Activated T-helper 1 cell treated with anti-CD3 and anti-CD28 coated beads, Interleukin-2, amount 50 U/mL, for 16 hours (primary cell): ENCODE measurements around the gene ACACB.

ENCODE experiments used
- DNase-seq, 2 donors: peaks; one replicate each; pipeline ENCODE4 v3.0.0-alpha.2; 2020; ENCODE audit warnings: low read depth in 1 of 2, low spot score in 1 of 2

ACACB gene

DNA sequence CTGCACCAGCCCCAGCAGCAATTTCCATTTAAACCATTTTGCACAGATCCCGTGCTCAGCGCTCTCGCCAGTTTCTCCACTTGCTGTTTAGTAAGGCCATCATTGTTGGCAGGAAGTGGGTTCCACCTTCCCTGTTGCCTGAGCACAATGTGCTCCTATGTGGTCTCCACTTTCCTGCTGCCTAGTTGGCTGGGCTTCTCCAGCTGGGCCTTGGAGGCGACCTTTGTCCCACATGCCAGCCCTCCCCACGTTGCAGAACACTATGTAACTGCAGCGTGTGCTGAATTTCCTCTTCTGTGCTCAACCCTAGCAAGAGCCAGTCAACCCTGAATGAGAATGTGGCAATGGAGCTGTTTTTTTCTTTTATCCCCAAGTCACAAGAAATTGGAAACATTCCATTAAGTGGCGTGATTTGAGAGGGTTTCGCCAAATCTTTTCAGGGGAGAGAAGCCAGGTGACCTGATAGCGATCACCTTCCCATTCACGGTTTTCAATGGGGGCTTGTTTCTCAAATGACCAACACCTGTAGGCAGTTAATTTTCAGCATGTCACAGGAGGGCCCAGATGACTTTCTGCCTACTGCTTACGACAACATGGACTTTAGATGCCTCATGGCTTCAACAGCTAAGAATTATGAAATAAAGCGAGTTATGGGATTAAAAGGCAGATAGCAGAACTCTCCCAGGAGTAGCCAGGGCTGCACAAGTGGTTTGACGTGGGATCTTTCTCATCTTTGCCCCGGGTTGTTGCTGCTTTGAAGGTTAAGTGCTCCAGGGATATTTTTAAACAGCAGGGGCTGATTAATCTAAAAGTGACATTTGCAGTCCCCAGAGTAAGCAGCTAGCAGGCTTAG lies at the start of gene ACACB:
ACACB (plus strand) TSS at position 830 of the 853 bp plus-strand sequence. CDS start 22,819 bp downstream, outside the sequence.
- no peak for DNase-seq

DNA sequence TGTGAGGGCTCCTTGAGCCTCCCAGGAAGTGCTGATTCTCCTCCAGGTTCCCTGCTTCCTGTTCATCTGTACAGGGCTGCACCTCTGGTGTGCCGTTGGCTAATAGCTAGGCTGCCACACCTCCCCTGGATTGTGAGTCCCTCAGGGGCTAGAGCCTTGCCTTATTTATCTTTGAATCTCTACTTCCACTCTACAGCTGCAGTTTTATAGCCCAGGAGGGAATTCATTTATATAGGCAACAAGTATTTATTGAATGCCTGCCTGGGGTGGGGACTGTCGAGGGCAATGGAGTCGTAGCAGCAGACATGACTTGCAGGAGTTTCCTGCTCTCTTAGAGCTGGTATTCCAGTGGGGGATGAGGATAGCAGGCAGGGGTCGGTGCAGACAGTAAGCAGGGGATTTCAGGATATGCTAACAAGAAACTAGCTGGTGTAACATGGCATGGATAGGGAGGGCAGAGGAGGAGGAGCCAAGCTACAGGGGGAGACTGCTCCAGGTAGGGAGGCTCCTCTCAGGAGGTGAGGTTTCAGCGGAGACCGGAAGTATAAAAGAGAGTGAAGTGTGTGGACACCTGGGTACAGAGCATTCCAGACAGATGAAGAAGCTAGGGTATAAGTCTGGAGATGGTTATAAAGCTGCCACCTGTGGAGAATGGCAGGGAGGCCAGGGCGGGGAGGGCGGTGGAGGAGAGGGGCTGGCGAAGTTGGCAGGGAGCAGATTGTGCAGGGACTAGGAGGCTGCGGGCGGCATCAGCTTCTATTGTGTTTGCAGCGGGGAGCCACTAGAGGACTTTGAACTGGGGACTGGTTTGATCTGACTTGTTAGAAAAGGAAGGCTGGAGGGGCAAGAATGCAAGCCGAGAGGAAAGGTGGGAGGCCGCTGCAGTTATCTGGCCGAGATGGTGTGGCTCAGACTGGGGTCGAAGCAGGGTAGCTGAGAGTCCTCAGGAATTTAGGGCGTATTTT lies 46.8 kb upstream of the ACACB start:
- no peak for DNase-seq

DNA sequence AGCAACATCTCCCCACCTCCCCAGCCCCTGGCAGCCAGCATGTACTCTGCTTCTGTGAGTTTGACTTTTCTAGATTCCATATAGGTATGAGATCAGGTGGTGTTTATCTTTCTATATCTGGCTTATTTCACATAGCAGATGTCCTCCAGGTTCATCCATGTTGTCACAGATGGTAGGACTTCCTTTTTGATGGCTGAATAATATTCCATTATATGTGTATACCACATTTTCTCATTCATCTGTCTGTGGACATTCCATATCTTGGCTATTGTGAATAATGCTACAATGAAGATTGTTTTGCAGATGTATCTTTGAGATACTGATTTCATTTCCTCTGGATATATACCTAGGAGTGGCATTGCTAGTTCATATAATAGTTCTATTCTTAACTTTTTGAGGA lies 41.5 kb upstream of the ACACB start:
- DNase-seq = no peak

DNA sequence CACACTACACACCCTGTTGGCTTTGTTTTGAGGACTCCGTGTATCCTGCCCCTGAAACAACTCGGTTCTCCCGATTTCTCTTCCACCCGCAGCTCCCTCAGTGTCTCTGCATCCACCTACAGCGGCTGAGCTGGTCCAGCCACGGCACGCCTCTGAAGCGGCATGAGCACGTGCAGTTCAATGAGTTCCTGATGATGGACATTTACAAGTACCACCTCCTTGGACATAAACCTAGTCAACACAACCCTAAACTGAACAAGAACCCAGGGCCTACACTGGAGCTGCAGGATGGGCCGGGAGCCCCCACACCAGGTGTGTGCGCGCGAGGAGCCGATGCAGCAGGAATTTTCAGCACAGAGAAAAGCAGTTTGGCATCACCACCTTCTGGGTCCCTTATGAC lies 33.6 kb upstream of the ACACB start:
- no peak for DNase-seq

DNA sequence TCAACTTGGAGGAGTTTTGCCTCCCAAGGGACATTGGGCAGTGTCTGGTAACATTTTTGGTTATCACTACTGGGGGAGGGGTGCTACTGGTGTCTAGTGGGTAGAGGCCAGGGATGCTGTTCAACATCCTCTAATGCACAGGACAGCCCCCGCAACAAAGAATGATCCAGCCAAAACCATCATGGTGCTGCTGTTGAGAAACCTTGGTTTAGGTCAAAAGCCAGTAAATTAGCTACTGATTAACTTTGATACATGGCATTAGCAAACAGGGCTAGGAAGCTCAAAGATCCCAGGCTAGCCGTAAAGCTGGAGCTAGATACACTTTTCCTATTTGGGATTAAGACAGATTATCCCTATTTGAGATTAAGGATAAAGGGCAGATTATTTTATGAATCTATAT lies 32.0 kb upstream of the ACACB start:
- DNase-seq = no peak

DNA sequence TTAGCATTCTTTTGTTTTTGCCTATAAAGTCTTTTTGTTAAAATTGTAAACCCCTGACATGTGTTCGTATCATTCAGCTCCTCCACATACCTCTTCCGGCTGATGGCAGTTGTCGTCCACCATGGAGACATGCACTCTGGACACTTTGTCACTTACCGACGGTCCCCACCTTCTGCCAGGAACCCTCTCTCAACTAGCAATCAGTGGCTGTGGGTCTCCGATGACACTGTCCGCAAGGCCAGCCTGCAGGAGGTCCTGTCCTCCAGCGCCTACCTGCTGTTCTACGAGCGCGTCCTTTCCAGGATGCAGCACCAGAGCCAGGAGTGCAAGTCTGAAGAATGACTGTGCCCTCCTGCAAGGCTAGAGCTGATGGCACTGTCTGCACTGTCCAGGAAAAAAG lies 30.8 kb upstream of the ACACB start:
- no peak for DNase-seq

DNA sequence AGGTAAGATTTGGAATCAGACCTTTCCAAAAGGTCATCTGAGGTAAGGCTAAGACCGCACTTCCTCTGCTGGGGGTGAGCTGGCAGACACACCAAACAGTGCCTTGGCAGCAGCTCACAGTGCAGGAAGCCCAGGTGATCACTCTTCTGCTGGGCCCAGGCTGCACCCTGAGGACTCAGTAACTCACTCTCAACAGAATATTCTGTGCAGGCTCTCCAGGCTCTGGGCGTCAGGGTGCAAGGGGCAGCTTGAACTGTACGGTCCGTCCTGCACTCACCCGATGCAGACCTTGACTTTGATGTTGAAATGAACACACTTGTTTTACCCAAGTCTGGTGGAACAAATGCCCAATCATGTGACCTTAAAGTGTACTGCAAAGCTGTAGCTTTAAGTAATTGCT lies 29.1 kb upstream of the ACACB start:
- no peak for DNase-seq

DNA sequence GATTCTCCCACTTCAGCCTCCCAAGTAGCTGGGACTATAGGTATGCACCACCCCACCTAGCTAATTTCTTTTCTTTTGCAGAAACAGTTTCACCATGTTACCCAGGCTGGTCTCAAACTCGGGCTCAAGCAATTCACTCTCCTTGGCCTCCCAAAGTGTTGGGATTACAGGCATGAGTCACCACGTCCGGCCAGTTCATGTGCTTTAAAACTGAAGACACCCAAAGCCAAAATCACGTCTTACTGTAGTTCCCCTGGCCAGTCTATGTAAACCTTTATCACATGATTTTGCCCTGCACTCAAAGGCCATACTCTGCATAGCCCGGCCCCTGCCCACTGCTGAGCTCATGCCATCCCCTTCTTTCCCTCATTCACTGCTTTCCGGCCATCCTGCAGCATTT lies 27.6 kb upstream of the ACACB start:
- no peak for DNase-seq

DNA sequence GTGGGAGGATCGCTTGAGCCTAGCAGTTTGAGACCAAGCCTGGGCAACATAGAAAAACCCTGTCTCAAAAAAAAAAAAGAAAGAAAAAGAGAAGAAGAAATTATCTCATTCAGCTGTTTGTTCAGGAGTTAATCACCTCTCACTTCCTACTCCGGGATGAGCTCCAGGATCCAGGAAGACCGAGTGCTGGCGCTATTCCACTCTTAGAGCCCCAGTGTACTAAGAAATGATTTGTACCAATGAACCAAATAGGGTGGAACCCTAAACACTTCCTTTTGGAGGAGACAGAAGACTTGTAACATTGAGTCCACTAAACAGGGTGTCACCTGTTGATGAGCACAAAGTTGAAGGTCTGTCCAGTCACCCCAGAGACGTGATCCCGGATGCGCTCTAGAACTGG lies 26.7 kb upstream of the ACACB start:
- no peak for DNase-seq

DNA sequence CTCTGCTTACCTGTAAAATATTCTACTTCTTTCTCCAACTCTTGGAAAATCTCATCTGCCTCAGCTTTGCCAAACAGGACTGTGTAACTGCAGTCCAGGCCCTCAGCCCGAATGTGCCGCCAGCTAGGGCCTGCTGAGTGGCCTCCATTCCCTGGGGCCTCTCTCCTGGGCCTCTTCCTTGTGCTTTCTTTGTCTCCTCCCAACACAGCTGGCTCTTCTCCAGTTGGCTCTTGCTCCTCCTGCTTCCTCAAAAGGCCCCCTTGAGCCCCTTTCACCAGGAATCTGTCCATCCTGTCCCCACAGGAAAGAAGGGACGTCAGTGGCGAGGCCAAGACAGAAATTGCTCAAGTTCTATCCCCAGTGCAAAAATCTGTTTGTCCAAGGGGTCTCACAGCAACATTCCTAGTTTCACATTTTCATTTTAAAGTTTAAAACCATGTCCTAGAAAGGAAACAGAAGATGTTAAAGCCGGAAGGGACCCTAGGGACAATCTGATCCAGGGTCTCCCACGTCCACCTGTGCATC lies 23.8 kb upstream of the ACACB start:
- no peak for DNase-seq

DNA sequence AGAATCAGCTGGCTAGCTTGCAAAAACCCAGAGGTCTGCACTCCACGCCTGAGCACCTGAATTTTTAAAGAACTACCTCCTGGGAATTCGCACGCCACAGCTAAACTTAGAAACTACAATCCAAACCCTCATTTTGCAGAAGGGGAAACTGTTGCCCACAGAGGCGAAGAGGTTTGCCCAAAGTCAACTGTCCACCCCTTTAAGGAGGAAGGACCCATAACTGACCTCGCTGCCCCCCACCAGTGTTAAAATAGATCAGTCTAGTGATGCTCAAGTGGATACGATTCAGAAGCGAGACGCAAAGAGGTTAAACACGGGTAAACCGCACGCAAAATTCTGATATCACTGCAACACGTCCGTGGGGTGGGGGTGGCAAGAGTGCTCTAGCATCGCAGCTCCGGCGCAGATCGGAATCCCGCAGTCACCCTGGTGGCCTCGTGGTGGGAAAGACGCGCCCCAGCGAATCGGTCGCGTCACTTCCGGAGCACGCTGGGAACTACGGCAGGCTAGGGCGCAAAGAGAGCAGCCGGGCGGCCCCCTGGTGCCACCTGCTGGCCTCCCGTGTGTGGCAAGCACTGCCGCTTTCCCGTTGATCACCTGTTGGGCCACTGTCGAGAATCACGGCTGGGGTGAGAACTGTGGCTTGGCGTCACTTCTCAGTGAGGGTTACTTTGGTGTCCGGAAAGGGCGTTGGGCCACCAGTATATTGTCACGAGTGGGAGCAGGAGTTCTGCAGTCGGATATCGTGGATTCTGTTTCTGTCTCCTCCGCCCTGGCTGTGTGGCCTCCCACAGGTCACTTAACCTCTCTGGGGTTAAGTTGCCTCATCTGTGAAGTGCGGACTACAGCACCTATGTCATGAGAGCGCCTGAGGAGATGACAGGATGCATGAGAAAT lies 23.1 kb upstream of the ACACB start, which contains the start of gene ALKBH2:
ALKBH2 (minus strand) TSS at position 451 of the 897 bp plus-strand sequence. CDS start 686 bp downstream, outside the sequence.
- DNase-seq = peak; percentile 89 to 92

DNA sequence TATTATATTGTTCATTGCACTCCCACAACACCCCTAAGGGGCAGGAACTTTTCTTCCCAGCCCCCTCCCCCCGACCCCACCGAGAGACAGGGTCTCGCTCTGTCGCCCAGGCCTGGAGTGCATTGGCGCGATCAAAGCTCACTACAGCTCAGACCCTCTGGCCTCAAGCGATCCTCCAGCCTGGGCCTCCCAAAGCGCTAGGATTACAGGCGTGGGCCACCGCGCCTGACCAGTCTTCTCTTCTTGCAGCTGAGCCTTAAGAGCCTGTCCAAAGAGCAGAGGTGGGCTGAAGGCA lies 19.3 kb upstream of the ACACB start:
- no peak for DNase-seq

DNA sequence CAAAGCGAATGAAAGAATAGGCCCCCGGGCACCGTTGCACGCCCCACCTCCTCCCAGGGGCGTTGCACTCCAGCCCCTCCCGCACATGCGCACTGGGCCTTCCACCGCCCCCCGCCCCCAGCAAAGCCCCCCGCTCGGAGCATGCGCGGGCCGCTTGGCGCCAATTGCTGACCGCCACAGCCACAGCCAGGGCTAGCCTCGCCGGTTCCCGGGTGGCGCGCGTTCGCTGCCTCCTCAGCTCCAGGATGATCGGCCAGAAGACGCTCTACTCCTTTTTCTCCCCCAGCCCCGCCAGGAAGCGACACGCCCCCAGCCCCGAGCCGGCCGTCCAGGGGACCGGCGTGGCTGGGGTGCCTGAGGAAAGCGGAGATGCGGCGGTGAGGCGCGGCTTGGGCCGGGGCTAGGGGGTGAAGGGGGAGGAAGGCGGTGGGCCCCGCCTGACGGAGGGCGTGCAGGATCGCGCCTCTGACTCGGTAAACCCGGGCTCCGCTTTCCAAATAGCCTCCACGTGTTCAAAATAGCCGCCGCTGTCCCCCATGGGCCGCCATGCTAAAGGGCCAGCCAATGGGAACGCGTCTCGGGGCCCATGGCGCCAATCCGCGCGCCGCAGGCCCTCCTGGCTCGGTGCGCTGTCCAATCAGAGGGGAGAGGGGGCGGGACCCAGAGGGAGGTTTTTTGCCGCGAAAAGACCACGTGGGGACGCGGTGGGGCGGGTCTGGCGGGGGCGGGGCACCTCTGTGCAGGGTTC lies 18.8 kb upstream of the ACACB start, which contains the start of gene UNG:
UNG (plus strand) TSS at position 163 of the 748 bp plus-strand sequence; CDS start at position 246, 83 bp downstream.
- DNase-seq = peak; percentile 93 to 96

DNA sequence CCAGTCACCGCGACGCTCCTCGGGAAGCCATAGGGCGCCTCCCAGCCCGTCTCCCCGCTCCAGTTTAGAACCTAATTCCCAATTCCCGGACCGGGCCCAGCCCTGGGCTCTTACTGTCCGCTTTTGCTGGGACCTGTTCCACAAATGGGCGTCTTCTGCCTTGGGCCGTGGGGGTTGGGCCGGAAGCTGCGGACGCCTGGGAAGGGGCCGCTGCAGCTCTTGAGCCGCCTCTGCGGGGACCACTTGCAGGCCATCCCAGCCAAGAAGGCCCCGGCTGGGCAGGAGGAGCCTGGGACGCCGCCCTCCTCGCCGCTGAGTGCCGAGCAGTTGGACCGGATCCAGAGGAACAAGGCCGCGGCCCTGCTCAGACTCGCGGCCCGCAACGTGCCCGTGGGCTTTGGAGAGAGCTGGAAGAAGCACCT lies 18.2 kb upstream of the ACACB start:
- no peak for DNase-seq

DNA sequence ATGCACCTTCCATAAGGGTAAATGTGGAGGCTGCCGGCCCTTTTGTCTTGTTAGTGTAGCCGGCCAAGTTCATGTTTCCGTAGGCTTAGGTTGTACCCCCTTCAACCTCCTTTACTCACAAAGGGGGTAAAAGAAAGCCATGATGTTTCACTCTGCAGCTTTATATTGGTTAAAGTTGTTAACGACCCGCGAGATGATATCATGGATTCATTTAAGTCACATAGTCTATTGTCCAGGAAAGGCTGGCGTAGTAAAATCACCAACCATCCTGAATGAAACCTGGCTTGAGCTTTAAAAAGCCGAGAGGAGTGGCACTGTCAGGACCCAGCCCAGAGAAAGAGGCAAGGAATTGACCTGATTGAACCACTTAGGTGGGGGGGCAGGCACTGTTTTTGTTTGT lies 17.7 kb upstream of the ACACB start:
- DNase-seq = no peak

DNA sequence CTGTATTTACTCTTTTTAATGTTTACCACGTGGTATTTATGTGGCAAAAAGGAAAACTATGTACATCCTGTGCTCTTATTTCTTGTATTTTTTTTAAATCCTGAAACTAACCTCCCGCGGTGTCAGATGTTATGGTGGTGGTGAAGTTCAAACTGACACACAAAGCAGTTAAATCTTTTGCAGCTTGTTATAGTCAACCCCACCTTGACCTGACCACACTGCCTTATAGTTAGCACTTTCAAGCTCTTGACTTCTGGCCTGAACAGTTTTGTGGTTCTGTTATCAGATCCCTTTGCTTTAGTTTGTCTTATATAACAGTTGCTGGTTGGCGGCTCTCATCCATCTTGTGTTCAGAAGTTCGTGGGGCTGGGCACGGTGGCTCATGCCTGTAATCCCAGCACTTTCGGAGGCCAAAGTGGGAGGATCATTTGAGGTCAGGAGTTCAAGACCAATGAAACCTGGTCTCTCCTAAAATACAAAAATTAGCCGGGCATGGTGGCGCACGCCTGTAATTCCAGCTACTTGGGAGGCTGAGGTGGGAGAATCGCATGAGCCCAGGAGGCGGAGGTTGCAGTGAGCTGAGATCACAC lies 16.9 kb upstream of the ACACB start:
- DNase-seq = no peak

DNA sequence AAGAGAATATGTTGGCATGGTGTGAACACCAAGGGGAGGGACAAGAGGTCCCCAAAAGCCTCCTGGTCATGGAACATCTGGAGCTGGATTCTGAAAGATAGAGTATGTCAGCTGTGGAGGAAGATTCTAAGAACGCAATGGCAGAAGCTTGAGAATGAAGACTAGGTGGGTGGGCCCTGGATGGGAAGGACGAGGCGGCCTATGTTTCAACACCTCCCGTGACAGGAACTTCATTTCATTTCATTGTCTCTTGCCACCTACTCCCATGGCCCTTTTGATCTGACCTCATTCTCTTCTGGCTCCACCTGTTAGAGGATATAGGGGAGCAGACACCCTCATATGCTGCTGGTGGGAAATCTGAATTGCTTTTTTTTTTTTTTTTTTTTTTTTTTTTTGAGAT lies 15.6 kb upstream of the ACACB start:
- no peak for DNase-seq

DNA sequence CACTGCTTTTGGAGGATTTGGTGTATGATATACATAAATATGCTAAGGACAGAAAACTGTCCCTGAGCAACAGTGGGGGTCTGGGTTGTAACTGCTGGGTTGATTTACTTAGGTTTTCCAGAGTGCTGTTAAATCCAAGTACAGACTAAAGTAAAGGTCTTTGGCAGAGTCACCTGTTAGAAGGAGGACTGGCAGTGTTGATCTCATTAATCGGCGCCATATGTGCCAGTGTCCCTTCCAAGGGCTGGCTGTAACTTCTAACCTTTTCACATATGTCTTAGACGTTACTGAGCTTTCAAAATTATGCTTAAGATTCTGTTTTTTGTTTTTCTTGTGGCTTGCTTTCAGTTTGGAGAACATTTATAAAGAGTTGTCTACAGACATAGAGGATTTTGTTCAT lies 13.9 kb upstream of the ACACB start:
- no peak for DNase-seq

DNA sequence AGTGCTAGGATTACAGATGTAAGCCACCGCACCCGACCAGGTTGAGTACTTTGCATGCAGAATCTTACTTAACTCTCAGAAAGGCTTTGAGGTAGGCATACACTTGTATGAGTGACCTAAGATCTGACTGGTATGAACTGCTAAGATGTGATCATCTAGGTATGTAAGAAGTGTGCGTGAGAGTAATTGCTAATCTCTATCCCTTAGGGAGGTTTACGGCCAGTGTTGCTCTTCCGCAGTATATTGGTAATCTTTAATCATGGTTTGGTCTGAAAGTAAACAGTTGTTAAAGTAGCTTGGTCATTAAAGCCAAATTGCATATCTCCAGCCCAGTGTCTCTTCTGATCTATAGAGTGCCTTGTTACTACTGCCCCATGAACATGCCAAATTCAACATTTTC lies 11.2 kb upstream of the ACACB start:
- no peak for DNase-seq
